ENCODE measurements around the gene CHST10. TPM values are rescaled to one million over a fixed set of nuclear protein-coding genes. Genes with fewer than 3 reads are reported as not detected.

CHST10 gene
- total RNA-seq, 1 donor from 2014 or later = 4.5 TPM

DNA sequence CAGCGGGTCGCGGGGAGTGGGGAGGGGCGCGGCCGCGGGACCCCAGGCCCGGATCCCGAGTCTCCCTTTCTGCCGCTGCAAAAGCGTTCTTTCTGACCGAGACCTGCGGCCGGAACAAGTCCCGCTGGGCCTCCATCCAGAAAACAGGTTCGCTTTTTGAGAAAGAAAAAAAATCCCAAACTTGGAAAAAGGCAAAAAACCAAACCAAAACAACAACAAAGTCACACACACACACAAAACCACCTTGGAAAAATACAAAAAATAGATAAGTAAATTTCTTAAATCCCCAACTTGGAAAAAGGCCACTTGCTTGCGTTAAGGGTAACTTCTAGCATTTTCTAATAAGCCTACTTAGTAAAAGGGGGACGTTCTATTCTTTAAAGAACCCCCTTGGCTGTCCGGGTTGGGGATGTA is 250 bp upstream of the CHST10 start:
- intact Hi-C loops (cut with micrococcal nuclease) = loop anchor here (10.0 kb wide), 1 partner anchor 147 kb away; the partner anchor contains the start of gene PDCL3

DNA sequence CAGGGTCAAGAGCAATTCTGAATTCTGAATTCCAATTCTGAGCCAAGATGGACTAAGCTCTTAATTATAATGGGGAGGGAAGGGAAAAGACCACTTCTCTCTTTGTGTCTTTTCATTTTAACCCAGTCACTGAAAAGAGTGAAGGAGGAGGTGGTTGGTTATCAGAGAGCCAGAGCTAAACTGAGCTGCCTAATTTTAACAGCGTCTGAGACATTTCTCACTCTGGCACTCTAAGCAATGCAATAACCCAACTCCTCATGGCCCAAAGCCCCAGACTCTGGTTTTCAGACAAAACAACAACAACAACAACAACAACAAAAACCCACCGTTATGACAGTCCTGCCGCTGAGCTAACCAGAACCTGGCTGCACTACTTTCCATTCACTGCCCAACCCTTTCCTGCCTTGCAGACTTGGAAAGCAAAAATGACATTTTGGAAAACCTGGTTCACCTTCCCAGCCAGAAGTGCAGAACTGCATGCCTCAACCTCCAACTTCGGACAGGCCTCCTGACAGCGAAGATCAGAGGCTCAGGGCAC is 1.0 kb downstream of the CHST10 start:
- intact Hi-C loops (cut with micrococcal nuclease) = loop anchor here (10.0 kb wide), 1 partner anchor 148 kb away; the partner anchor contains the start of gene PDCL3

DNA sequence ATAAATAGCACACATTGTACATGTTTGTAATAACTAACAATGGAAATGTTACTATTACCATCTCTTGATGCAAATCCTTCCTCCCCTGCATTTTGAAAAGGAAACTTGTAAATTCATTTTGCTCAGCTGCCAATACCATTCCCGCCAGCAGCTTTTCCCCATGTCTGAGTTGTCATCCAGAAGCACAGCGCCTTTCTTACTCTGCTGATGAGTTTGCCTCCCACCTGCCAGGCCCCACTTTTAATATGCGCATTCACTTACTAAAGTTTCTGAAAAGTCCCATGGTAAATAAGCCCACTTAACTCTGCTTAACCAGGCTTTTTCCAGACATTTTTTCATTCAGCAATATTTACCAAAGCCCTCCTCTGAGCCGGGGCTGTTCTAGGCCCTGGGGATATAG is 3.9 kb downstream of the CHST10 start:
- intact Hi-C loops (cut with micrococcal nuclease) = loop anchor here (10.0 kb wide), 1 partner anchor 151 kb away; the partner anchor contains the start of gene PDCL3

DNA sequence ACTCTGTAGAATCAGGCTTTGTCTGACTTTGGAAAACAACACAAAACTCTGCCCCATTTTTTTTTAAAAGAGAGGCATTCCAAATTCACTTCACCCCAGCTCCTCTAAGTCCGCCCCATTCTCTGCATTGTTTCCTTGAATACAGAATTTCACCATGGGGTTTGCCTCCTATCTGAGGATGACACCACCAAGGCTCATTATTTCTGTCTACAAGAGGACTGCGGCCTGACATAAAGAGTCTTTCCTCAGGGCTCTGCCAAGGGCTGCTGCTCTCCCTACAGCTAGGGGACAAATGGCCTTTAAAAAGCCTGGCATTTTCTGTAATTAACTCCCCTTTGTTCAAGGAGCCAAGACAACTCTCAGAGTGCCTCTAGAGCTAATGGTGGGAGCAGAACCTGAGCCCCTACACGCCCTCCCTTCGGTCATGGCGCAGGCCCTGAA is 4.6 kb downstream of the CHST10 start:
- intact Hi-C loops (cut with micrococcal nuclease) = loop anchor here (10.0 kb wide), 1 partner anchor 152 kb away; the partner anchor contains the start of gene PDCL3

GRCh38 chr2:100412466-100412865 is 5.0 kb downstream of the CHST10 start:
- intact Hi-C loops (cut with micrococcal nuclease) = loop anchor here (10.0 kb wide), 1 partner anchor 152 kb away; the partner anchor contains the start of gene PDCL3

DNA sequence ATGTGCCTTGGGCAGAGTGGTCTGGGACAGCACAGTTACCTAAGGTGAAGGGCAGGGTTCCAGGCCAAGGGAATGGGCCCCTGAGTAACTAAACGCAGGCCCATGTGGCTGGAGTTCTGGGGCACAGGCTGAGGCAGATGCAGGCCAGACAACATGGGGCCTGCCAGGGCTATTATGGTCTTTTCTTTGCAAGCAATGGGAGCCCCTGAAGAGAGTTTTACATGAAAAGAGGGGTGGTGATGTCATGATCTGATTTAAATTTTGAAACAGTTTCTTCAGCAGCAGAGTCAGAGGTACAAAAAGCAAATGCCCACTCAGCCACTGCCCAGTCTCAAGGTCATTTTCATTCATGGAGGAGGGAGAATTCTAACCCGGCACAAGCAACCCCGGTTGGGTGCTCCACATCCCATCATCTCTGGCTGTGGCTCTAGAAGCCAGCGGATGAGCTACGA is 5.6 kb downstream of the CHST10 start:
- intact Hi-C loops (cut with micrococcal nuclease) = loop anchor here (10.0 kb wide), 1 partner anchor 153 kb away; the partner anchor contains the start of gene PDCL3

DNA sequence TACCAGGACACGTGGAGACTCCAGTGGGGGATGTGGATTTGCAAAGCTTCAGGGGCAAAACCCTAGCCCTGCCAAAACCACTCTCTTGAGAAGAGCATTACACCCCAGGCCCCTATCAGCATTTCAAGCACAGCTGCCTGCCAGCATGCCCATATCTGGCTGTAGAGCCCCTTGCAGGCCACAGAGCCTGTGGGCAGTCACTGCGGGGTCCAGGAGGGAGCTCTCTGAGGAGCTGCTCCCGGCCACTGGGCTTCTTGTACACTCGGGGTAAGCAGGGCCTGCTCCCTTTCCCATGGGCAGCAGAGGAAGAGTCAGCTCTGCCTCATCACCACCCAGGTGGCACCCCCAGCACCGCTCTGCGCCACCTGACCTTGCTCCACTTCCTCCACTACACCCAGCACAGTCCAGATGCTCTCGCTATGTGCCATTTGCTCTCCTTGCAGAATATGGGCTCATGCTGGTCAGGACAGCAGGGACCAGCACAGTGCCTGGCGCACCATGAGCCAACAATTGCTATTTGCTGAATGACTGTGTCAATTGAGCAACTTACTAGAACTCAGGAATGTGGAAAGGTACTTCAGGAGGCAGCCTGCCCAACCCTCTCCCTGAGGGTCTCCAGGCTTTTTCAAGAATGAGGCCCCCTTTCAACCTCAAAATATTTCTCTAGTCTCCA is 7.4 kb downstream of the CHST10 start:
- intact Hi-C loops (cut with micrococcal nuclease) = loop anchor here (10.0 kb wide), 1 partner anchor 155 kb away; the partner anchor contains the start of gene PDCL3

DNA sequence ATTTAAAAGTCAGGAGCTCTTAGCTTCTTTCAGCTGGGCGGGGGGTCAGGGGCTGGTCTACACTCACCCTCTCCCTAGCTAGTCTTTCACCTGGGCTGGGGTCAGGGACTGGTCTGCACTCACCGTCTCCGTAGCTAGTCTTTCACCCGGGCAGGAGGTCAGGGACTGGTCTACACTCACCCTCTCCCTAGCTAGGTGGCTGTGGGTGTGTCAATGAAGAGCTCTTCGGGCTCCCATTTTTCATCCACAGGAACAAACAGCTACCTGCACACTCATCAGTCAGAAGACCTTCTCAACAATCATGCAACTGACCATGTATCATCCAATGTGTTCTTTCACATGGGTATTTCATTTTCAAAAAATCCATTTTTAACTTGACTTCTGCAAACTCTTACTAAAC is 8.0 kb downstream of the CHST10 start:
- intact Hi-C loops (cut with micrococcal nuclease) = no loop called here

- intact Hi-C loops (cut with micrococcal nuclease) = no loop called here
Observed at GRCh38 chr2:100408941-100409340, 8.5 kb downstream of the CHST10 start.

DNA sequence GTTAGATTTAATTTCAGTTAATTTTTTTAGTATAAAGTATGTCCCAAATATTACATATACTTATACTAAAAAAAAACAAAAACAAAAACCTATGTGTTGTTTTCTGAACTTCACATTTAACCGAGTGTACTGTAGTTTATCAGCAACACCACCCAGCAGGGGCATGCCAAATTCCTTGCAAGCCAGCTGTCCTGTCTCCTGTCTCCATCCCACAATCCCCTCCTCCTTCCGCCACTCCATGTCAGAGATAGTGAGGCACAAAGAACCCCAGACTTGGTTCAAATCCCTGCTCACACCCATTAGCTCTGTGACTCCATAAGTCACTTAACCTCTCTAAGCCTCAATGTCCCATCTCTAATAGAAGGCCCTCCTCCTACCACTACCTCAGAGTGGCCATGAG is 9.4 kb downstream of the CHST10 start:
- intact Hi-C loops (cut with micrococcal nuclease) = no loop called here

DNA sequence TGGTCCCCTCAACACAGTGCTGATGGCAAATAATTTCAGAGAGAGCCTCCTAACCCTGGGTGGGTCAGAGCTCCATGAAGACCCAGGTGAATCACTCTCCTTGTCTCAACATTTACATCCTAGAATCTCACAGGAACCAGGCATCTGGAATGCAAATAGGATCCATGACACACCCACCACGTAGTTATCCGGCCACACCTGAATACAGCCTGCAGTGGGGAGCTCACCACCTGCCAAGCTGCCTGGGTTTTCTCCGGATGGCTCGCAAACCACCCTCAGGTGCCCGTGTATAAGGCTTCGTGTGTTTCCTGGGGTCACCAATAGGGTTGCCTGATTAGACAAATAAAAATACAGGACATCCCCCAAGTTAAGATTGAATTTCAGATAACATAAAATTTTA is 9.9 kb downstream of the CHST10 start:
- intact Hi-C loops (cut with micrococcal nuclease) = no loop called here

DNA sequence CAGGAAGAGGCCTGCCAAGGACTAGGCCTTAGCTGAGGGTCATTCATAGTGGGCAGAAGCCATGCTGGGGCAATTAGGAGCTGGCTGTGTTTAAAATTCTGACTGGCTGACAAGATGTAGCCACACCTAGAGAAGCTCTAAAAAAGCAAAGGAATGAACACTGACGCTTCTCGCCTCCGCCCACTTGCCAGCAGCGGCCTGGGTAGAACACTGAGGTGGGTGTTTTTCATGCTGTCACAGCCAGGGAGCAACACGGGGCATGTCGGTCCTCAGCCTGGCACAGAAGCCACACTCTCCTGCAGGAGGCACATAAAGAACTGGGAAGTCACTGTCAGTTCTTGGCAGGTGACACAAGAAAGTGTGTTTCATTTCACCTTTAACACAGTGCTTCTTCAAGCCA is 10.4 kb downstream of the CHST10 start:
- intact Hi-C loops (cut with micrococcal nuclease) = no loop called here

GRCh38 chr2:100406120-100406508 is 11.4 kb downstream of the CHST10 start:
- intact Hi-C loops (cut with micrococcal nuclease) = no loop called here

DNA sequence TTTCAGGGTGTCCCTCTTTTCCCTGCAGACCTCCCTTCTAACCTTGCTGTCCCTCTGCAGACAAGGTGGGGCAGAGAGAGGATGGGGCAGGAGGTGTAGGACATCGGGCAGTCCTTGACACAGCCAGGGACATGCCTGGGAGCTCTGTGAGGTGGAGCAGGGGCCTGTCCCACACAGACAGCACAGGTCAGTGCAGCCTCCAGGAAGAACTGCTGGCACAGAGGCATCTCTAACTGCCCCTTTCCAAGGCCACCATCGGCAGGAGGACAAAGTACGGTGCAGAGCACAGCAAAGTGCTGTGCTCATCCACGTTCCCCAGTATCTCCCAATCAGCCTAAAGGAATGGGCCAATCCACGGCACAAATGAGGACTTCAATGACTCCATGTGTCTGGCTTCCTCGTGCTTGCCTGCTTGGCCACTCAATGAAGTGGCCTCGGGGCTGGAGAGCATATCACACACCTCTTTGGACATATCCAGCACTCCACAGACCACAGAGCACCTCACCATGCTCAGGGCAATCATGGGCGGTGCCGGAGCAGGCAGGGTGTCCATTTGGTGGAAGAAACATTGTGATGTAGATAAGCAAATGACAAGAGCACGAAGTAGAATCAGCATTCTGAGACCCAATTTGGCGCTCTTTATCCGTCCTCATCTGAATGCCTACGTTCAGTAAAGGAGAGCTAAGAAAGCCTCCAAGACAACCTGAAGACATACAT is 11.9 kb downstream of the CHST10 start:
- intact Hi-C loops (cut with micrococcal nuclease) = no loop called here

GRCh38 chr2:100404411-100404810 is 13.1 kb downstream of the CHST10 start:
- intact Hi-C loops (cut with micrococcal nuclease) = no loop called here

- intact Hi-C loops (cut with micrococcal nuclease) = no loop called here
Observed at GRCh38 chr2:100403722-100404121, 13.7 kb downstream of the CHST10 start.

DNA sequence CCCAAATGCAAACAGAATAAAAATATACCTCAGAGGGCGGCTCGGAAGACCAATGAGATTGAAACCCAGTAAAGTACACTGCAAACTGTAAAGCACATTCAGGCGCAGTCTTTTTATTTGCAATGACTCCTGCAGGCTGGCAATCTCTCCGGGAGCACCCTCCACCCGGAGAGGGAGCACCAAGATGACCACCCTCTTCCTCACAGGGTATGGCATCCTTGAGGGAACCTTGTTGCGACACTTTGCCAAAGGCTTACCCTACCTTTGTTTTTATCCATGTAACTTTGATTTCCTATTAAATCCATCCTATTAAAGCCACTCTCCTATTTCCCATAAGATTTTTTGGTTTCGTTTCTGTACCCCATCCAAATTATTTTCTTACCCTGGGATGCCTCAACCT is 16.2 kb downstream of the CHST10 start:
- intact Hi-C loops (cut with micrococcal nuclease) = no loop called here

DNA sequence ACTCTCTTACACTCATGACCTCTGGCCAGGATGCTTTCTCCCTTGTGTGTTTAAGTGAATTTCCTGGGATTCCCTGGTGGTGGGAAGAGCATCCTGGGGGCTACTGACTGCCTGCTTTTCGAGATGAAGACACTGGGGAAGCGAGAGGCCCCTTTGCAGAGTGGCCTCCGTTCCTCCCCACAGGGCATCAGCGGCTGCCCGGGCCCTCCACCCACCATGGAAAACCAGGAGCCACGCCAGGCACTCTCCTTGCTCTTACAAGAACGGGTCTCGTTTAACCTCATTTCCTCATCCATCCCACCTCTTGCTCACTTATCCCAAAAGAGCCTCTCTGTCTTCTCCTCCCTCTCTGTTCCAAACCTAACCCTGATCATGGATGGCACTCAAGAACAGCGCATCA is 17.8 kb downstream of the CHST10 start:
- intact Hi-C loops (cut with micrococcal nuclease) = no loop called here

DNA sequence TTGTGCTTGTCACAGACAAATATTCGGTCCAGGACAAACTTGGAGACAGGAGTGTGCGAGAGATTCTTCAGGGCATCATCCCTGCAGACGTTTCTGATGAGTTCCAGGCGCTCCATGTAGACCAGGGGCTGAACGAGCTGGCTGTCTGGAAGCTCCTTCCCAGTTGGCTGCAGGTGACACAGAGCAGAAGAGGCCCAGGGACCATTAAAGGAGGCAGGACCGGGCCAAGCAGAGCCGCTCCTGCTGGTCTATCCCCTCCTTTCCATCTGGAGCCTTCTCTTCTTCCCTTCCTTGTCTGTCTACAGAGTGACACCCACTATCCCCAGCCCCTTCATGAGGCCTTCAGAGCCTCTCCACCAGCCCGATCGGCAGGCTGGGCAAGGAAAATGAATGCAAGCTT is 19.5 kb downstream of the CHST10 start:
- intact Hi-C loops (cut with micrococcal nuclease) = no loop called here

- intact Hi-C loops (cut with micrococcal nuclease) = no loop called here
Observed at GRCh38 chr2:100397118-100397860, 20.2 kb downstream of the CHST10 start.

GRCh38 chr2:100396483-100396882 is 21.0 kb downstream of the CHST10 start:
- intact Hi-C loops (cut with micrococcal nuclease) = no loop called here

All from T-helper 2 cell treated with Interferon-gamma antibody and Interleukin-4, amounts not matched to agents 100 ng/mL and 5 ng/mL, for 36 hours (primary cell).